NCI-H187 treated with DMSO at 0.1 percent for 48 hours (cell line): ENCODE measurements around the gene DUS1L.

Experiments
- DNase-seq: peaks from one replicate; lab custom pipeline; 2025; lab: John Stamatoyannopoulos, UW

DUS1L gene

GRCh38 chr17:82087961-82088837, 22.6 kb upstream of the DUS1L start:
- no peak for DNase-seq

- DNase-seq: no peak
These were observed 21.6 kb upstream of the DUS1L start for GRCh38 chr17:82086941-82087906.

DNA sequence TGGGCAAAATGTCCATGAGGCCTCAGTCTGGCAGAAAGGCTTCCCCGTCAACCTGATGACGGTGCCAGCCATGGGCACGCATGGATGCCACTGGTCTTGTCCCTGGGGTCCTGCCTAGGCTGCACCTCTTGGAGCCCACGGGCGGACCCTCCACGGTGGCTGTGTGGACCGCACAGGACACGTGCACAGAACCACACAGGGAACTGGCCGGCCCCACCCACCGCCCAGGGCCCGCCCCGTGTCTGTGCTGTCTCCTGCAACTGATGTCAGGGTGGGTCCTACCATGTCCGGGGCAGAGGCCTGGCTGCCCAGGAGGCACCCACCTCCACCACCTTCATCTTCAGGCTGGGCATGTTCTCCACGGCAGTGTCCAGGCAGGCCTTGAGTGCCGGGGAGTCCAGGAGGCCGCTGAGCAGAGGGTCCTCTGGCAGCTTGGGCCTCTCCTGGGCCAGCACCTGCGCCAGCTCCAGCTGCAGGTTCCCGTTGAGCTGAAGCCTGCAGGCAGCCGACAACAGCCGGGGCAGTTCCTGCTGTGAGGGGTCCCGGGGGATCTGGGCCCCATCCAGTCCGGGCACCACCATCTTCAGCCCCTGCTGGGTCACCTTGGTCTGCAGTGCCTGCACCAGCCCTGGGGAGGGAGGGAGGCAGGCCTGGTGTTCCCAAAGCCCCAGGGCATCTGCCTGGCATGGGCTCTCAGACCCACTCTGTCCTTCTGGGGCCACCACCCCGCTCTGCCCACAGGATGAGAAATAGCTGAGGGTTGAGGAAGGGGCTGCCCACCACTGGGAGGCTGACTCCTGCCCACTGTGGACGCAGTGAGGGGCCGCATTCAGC, 20.5 kb upstream of the DUS1L start:
- no peak for DNase-seq

GRCh38 chr17:82085031-82085861, 19.6 kb upstream of the DUS1L start:
- DNase-seq: no peak

DNA sequence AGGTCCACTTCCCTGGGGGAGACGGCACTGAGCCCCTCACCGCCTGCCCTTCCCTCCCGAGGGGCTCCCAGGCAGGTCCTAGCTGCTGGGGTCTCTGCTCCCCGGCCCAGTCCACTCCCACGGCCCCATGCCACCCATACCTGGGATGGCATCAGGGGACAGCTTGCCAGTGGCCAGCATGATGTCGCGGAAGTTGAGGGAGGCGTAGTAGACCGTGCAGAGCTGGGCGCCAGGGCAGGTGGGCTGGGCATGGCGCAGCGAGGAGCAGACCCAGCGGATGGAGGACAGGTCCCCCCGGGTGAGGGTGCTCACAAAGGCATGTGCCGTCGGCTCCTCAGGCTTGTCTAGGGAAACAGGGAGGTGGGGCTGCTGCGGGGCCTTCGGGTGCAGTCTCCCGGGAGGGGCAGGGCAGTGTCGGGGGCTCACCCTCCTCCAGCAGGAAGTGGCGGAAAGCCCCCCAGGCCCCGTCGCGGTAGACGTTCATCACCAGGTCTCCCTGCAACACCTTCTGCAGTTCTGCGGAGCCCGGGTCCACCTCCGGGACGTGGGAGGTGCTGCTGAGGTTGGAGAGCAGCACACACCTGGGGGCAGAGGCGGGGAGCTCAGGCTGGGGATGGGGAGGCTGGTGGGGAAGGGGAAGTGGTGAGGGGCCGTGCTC, 18.9 kb upstream of the DUS1L start:
- no peak for DNase-seq

GRCh38 chr17:82083533-82084359, 18.1 kb upstream of the DUS1L start:
- no peak for DNase-seq

GRCh38 chr17:82083009-82083408, 17.4 kb upstream of the DUS1L start:
- no peak for DNase-seq

GRCh38 chr17:82082456-82082855, 16.9 kb upstream of the DUS1L start:
- no peak for DNase-seq

DNA sequence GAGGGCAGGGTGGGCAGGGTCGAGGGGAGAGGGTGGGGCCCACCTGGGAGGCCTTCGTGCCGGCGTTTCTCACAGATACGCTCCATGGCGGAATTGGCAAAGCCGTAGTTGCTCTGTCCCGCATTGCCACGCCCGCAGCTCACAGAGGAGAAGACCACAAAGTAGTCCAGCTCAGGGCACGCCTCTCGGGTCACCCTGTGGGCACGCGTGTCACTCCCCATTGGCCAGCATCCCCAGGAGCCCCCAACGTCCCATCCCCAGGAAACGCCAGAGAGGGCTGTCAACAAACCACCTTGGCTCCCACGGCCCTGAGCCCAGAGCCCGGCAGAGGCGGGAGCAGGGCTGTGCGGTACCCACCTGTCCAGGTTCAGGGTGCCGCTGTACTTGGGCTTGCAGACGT, 16.4 kb upstream of the DUS1L start:
- DNase-seq: no peak

DNA sequence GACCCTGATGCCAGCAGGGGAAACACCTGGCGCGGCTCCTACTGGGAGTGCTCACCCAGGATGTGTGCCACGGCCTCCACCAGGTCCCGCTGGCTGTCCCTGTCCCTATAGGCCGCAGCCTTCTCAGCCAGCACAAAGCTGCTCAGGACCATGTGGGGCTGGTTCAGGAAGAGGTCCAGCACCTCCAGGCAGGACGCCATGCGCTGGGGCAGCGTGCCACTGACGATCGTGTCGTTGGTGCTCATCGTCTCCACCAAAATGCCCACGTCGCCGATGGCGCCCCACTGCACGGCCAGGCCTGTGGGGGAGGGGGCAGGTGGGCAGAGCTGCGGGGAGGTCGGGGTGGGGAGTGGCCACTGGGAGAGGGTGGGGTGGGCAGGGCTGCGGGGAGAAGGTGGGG, 15.9 kb upstream of the DUS1L start:
- no peak for DNase-seq

GRCh38 chr17:82080789-82081464, 15.3 kb upstream of the DUS1L start:
- no peak for DNase-seq

DNA sequence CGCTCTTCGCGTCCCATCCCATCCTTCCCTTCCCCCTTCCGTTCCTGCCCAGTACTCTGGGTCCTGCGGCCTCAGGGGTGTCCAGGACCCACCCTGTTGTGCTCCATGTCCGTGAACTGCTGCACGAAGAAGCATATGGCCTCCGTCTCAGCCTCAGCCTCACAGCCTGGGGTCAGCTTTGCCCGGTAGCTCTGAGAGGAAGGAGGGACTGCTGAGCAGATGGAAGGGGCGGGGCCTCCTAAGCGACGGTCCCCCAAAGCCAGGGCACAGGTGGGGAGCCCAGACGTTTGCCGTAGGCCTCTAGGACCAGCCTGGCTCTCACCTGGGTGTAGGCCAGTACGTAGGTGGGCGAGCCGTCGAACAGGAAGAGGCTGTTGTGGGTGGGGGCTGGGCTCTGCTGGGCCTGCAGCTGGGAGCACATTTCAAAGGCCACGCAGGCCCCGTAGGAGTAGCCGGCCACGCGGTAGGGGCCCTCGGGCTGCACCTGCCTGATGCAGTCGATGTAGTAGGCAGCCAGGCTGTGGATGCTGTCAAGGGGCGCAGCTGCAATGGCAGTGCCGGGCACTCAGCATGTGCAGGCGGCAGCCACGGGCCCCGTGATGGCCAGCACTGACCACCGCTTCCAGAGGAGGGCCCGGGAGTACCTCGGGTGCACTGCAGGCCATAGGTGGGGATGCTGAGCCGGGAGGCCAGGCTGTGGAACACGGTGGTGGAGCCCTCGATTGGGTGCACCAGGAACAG, 14.6 kb upstream of the DUS1L start:
- no peak for DNase-seq

- DNase-seq: no peak
These were observed 13.5 kb upstream of the DUS1L start for GRCh38 chr17:82079001-82079677.

DNA sequence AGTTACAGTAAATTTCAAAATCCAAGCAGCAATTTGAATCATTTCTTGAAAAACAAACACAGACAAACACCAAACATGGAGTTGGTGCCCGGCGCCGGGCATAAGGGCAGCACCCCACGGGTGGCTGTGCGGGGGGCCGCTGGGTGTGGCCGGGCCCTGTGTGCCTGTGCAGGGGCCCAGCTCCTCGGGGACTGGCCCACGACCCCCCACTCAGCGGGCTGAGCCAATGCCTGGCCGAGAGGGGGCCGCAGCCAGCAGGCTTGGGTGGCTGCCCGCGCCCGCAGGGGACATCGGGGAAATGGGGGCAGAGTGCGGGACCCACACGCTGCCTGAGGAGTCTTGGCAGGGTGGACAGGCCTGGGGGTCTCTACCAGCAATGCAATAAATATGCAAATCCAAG, 12.8 kb upstream of the DUS1L start:
- DNase-seq: no peak

DNA sequence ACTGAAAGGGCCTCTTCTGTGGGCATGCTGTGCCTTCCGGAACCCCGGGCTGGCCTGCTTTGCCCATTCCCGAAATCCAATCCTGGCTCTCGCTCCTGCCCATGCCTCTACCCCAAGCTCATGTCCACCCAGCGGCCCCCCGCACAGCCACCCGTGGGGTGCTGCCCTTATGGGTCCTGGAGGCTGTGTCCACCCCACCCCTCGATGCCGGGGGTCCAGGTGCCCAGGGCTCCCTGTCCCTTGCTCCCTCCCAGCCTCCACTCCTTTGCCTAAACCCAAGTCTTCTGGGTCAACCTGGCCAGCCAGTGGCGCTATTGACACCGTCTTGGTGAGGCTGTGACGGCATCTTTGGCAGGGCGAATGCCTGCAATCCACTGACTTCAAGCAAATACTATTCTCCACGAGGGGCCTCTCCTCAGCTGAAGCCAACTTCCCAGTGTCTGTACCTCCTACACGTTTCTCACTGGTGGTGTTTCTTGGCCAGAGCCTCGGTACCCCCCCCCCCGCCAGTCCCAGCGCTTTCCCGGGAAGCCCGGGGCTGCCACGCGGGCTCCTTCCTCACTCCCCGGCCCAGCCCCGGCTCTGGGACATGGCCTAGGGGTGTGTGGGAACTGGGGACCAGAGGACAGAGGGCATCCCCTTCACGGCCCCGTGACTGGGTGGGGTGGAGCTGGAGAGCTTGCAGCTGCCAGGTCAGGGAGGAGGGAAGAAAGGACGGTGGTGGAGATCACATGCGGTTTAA, 12.2 kb upstream of the DUS1L start:
- no peak for DNase-seq

GRCh38 chr17:82076785-82077591, 11.4 kb upstream of the DUS1L start:
- no peak for DNase-seq
